Measurements from ENCODE around the gene CTAG1A.
"Not testable (repeated sequence)": the region's sequence is repeated elsewhere in the genome, so short reads cannot be mapped to it uniquely, and the experiment has no call there.

CTAG1A gene

GRCh38 chrX:154620767-154621414, 36.0 kb downstream of the CTAG1A start:
- not testable (repeated sequence) for DNase-seq

- not testable (repeated sequence) for DNase-seq
These were observed 44.0 kb downstream of the CTAG1A start for GRCh38 chrX:154628960-154629359.

- DNase-seq: not testable (repeated sequence)
These were observed 46.0 kb downstream of the CTAG1A start for GRCh38 chrX:154630949-154631348.

GRCh38 chrX:154633661-154634060, 48.7 kb downstream of the CTAG1A start:
- DNase-seq: not testable (repeated sequence)
